ENCODE results near the gene TEC. TPM values are rescaled to one million over a fixed set of nuclear protein-coding genes. Genes with fewer than 3 reads are reported as not detected.
A peak's percentile ranks its signal among the peaks of the same experiment; 100 is the strongest.
"Not testable (repeated sequence)": the region's sequence is repeated elsewhere in the genome, so short reads cannot be mapped to it uniquely, and the experiment has no call there.

Gene TEC
- total RNA-seq, 1 donor from 2014 or later, result 7.7 TPM

DNA sequence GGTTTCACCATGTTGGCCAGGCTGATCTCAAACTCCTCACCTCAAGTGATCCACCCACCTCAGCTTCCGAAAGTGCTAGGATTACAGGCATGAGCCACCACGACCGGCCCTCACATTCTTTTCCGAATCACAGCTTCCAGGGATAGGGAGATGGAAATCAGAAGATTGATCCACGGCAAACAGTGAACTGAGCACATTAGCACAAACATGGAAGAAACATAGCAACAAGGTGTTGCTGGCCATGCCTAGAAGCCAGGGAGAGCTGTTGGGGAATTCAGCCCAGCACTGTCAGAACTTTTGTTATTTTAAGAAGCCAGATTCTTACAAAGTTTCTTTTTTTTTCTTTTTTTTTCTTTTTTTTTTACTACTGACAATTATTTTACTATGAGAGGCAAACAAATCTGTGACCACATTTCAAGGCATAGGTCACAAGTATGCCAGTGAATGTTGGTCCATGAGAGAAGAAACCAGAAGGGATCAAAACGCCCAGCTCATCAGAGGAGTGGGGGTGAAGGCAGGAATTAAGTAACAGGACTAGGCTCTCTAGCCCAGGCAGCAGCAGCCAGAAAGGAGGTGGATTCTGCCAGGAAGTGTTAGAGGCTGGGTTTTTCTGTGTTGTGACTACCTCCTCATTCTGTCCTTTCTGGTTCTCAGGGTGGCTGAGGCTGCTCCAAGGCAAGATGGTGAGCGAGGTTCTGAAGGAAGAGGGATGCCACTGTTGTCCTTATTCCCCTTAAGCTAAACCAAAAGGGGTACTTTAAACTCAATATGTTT lies 44.1 kb downstream of the TEC start:
- Histone ChIP-seq H3K36me3 (no peaks in the 10 kb centered on the region), H3K27ac (no peak overlapping the region), H3K9me3 (no peaks in the 10 kb centered on the region), H3K4me1 (no peaks in the 10 kb centered on the region), H3K4me3 (no peak overlapping the region), H3K27me3 (no peaks in the 10 kb centered on the region)
- no peak for DNase-seq
- intact Hi-C loops (cut with DNase I), result no loop called here
- TF ChIP-seq, protein P1, sequence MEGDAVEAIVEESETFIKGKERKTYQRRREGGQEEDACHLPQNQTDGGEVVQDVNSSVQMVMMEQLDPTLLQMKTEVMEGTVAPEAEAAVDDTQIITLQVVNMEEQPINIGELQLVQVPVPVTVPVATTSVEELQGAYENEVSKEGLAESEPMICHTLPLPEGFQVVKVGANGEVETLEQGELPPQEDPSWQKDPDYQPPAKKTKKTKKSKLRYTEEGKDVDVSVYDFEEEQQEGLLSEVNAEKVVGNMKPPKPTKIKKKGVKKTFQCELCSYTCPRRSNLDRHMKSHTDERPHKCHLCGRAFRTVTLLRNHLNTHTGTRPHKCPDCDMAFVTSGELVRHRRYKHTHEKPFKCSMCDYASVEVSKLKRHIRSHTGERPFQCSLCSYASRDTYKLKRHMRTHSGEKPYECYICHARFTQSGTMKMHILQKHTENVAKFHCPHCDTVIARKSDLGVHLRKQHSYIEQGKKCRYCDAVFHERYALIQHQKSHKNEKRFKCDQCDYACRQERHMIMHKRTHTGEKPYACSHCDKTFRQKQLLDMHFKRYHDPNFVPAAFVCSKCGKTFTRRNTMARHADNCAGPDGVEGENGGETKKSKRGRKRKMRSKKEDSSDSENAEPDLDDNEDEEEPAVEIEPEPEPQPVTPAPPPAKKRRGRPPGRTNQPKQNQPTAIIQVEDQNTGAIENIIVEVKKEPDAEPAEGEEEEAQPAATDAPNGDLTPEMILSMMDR (IDR thresholded peaks at IDR 0.05), result no peak
- ATAC-seq, result peak; percentile 12

DNA sequence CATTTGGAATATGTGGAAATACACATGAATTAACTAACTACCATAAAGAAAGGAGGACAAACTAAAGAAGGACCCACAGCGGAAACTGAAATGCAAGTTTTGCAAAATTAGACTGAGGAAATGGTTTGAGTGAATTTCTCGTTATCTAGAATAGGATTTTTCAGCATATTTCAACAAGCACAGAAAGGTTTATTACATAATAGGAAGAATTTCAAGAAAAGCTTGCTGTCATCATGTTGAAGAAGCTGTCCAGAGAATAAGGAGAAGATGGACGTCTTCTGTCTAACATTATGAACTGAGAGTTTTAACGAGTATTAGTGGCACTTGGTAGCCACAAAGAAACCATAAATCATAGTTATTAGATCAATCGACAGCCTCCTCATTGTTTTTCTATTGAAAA lies 45.0 kb downstream of the TEC start:
- TF ChIP-seq, protein P1 (IDR thresholded peaks at IDR 0.05), result no peak
- Histone ChIP-seq H3K4me1 (no peaks in the 10 kb centered on the region), H3K9me3 (no peaks in the 10 kb centered on the region), H3K27me3 (no peaks in the 10 kb centered on the region), H3K36me3 (no peaks in the 10 kb centered on the region), H3K4me3 (no peak overlapping the region), H3K27ac (no peak overlapping the region)
- DNase-seq (no peak), ATAC-seq (no peak)
- intact Hi-C loops (cut with DNase I), result no loop called here

DNA sequence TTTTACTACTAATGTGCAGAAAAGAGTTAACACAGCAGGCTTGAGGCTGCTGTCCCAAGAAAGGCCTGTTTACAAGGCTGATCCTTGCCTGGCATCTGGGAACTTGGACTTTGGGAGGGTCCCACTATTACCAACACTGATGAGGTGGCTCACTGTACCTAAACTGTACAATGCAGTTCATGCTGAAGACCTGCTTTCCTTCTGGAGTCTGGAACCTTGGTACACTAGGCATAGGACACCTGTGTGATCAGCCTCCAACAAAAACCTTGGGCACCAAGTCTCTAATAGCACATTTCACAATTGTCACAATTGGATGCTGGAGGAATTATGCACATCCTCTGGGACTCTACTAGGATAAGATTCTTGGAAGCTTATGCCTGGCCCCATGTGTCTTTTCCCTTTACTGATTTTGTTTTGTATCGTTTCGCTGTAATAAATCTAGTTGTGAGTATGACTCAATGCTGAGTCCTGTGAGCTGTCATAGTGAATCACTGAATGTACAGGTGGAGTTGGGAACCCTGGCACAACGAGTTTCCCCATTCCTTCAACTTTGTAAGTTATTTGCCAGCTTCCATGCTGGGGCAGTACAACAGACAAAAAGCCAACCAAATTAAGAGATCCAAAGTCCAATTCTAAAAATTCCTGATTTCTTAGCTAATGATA lies 45.9 kb downstream of the TEC start:
- no peaks in the 10 kb centered on the region for H3K9me3 ChIP-seq

DNA sequence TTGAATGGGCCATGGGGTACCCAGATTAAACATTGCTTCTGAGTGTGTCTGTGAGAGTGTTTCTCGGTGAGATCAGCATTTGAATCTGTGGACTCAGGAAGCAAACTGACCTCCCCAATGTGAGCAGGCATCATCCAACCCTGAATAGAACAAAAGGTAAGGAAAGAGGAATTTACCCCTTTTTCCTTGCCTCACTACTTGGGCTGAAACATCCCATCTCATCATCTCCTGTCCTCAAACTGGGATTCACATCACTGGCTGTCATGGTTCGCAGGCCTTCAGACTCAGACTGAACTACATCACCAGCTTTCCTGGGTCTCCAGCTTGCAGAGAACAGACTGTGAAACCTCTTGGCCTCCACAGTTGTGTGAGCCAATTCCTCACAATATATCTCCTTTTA lies 47.1 kb downstream of the TEC start:
- no peaks in the 10 kb centered on the region for H3K4me1 ChIP-seq
- intact Hi-C loops (cut with DNase I), result no loop called here
- ATAC-seq, result no peak
- no peaks in the 10 kb centered on the region for H3K9me3 ChIP-seq
- H3K27ac ChIP-seq, result no peak overlapping the region
- TF ChIP-seq, protein P1 (IDR thresholded peaks at IDR 0.05), result no peak
- DNase-seq, result no peak
- no peaks in the 10 kb centered on the region for H3K36me3 ChIP-seq
- H3K27me3 ChIP-seq, result no peaks in the 10 kb centered on the region
- H3K4me3 ChIP-seq, result no peak overlapping the region

More for the DNA sequence above, 45.9 kb downstream of the TEC start:
- Histone ChIP-seq H3K4me1 (no peaks in the 10 kb centered on the region), H3K27me3 (no peaks in the 10 kb centered on the region), H3K27ac (no peak overlapping the region), H3K4me3 (no peak overlapping the region), H3K36me3 (no peaks in the 10 kb centered on the region)
- ATAC-seq (no peak), DNase-seq (no peak)
- intact Hi-C loops (cut with DNase I), result no loop called here
- TF ChIP-seq, protein P1 (IDR thresholded peaks at IDR 0.05), result no peak

DNA sequence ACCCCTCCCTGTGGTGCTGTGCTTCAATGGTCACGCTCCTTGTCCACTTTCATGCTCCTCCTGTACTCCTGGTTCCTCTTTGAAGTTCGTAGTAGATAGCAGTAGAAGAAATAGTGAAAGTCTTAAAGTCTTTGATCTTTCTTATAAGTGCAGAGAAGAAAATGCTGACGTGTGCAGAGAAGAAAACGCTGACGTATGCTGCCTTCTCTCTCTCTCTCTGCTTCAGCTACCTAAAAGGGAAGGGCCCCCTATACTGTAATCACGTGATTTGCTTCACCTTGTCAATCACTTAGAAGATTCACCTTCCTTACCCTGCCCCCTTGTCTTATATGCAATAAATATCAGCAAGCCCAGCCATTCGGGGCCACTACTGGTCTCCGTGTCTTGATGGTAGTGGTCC lies 50.2 kb downstream of the TEC start:
- H3K27me3 ChIP-seq; ATAC-seq; DNase-seq; H3K9me3 ChIP-seq; H3K4me3 ChIP-seq; H3K36me3 ChIP-seq; H3K27ac ChIP-seq; intact Hi-C loops (cut with DNase I); H3K4me1 ChIP-seq: not testable (repeated sequence)

DNA sequence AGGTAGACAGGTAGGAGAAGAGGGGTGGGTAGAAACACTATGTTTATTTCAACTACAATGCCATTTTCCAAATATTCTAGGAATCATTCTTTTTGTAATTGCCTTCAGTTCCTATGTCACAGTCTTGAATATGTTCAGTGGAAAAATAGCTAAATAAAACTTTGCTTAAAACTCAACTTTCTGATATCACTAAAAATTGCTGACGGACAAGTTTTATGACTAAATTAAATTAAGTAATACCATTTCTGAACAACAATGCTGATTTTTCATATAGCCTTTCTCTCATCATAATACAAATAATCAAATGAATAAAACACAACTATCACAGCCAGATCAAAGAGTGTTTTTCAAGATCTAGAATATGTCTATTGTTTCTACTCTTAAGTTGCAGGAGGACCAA lies 53.1 kb downstream of the TEC start:
- H3K9me3 ChIP-seq, result no peaks in the 10 kb centered on the region
- ATAC-seq (no peak), DNase-seq (no peak)
- TF ChIP-seq, protein P1 (IDR thresholded peaks at IDR 0.05), result no peak
- H3K4me3 ChIP-seq, result no peak overlapping the region
- H3K27me3 ChIP-seq, result no peaks in the 10 kb centered on the region
- no peaks in the 10 kb centered on the region for H3K36me3 ChIP-seq
- intact Hi-C loops (cut with DNase I), result no loop called here
- no peak overlapping the region for H3K27ac ChIP-seq
- no peaks in the 10 kb centered on the region for H3K4me1 ChIP-seq

All from upper lobe of right lung (tissue), 1 donor.